ENCODE data around the gene CNTN5. TPM values are rescaled to one million over a fixed set of nuclear protein-coding genes. Genes with fewer than 3 reads are reported as not detected.

CNTN5 gene
- total RNA-seq, 1 donor from 2014 or later, result not detected

GRCh38 chr11:99632969-99633368 lies 612.2 kb downstream of the CNTN5 start:
- Mint-ChIP-seq H3K36me3 (ENCODE audit: low read depth) (no peaks in the 10 kb centered on the region), H3K4me1 (ENCODE audit: low read depth) (no peaks in the 10 kb centered on the region), H3K9me3 (ENCODE audit: low read depth) (no peaks in the 10 kb centered on the region), H3K27ac (ENCODE audit: unreplicated experiment) (no peak overlapping the region), H3K27me3 (ENCODE audit: low read depth) (peaks cover 11% of the 10 kb centered on the region), H3K4me3 (ENCODE audit: unreplicated experiment) (no peak overlapping the region)
- no peak for TF ChIP-seq CTCF (IDR thresholded peaks at IDR 0.05)
- no peak for DNase-seq (ENCODE audit: low spot score)

GRCh38 chr11:99634581-99634980 lies 613.8 kb downstream of the CNTN5 start:
- H3K36me3 Mint-ChIP-seq (ENCODE audit: low read depth), result no peaks in the 10 kb centered on the region
- no peak overlapping the region for H3K4me3 Mint-ChIP-seq (ENCODE audit: unreplicated experiment)
- no peak for TF ChIP-seq CTCF (IDR thresholded peaks at IDR 0.05)
- H3K9me3 Mint-ChIP-seq (ENCODE audit: low read depth), result no peaks in the 10 kb centered on the region
- H3K4me1 Mint-ChIP-seq (ENCODE audit: low read depth), result no peaks in the 10 kb centered on the region
- H3K27me3 Mint-ChIP-seq (ENCODE audit: low read depth), result peaks cover 11% of the 10 kb centered on the region
- DNase-seq (ENCODE audit: low spot score), result no peak
- H3K27ac Mint-ChIP-seq (ENCODE audit: unreplicated experiment), result no peak overlapping the region

GRCh38 chr11:99638073-99638553 lies 617.4 kb downstream of the CNTN5 start:
- Mint-ChIP-seq H3K4me1 (ENCODE audit: low read depth) (no peaks in the 10 kb centered on the region), H3K4me3 (ENCODE audit: unreplicated experiment) (no peak overlapping the region), H3K27ac (ENCODE audit: unreplicated experiment) (no peak overlapping the region), H3K27me3 (ENCODE audit: low read depth) (peaks cover 8% of the 10 kb centered on the region), H3K36me3 (ENCODE audit: low read depth) (no peaks in the 10 kb centered on the region), H3K9me3 (ENCODE audit: low read depth) (no peaks in the 10 kb centered on the region)
- TF ChIP-seq CTCF (IDR thresholded peaks at IDR 0.05), result no peak
- no peak for DNase-seq (ENCODE audit: low spot score)

GRCh38 chr11:99640671-99641070 lies 619.9 kb downstream of the CNTN5 start:
- H3K27me3 Mint-ChIP-seq (ENCODE audit: low read depth), result no peaks in the 10 kb centered on the region
- TF ChIP-seq CTCF (IDR thresholded peaks at IDR 0.05), result no peak

GRCh38 chr11:99645934-99646333 lies 625.2 kb downstream of the CNTN5 start:
- H3K4me3 Mint-ChIP-seq (ENCODE audit: unreplicated experiment), result no peak overlapping the region
- H3K27me3 Mint-ChIP-seq (ENCODE audit: low read depth), result peaks cover 12% of the 10 kb centered on the region
- no peak for TF ChIP-seq CTCF (IDR thresholded peaks at IDR 0.05)
- no peak overlapping the region for H3K27ac Mint-ChIP-seq (ENCODE audit: unreplicated experiment)
- no peaks in the 10 kb centered on the region for H3K36me3 Mint-ChIP-seq (ENCODE audit: low read depth)
- peaks cover 5% of the 10 kb centered on the region for H3K9me3 Mint-ChIP-seq (ENCODE audit: low read depth)
- DNase-seq (ENCODE audit: low spot score), result no peak
- no peaks in the 10 kb centered on the region for H3K4me1 Mint-ChIP-seq (ENCODE audit: low read depth)

More at GRCh38 chr11:99640671-99641070, 619.9 kb downstream of the CNTN5 start:
- no peak for DNase-seq (ENCODE audit: low spot score)
- Mint-ChIP-seq H3K36me3 (ENCODE audit: low read depth) (no peaks in the 10 kb centered on the region), H3K4me3 (ENCODE audit: unreplicated experiment) (no peak overlapping the region), H3K27ac (ENCODE audit: unreplicated experiment) (no peak overlapping the region), H3K4me1 (ENCODE audit: low read depth) (no peaks in the 10 kb centered on the region), H3K9me3 (ENCODE audit: low read depth) (no peaks in the 10 kb centered on the region)

Measured in chondrocyte (in vitro differentiated cells).